Parathyroid adenoma (tissue), 2 donors: ENCODE results near the gene DDR1.

Experiments
- H2AFZ ChIP-seq: fragments of 300-600 bp; sonication (generic); one replicate; pipeline ENCODE4 v1.7.0; 2017; ENCODE audit warnings: antibody characterized with exemption, mild to moderate bottlenecking
- H3K27ac ChIP-seq: fragments of 300-600 bp; sonication (generic); one replicate; pipeline ENCODE4 v1.7.0; 2017
- H3K27me3 ChIP-seq: fragments of 300-600 bp; sonication (generic); one replicate; pipeline ENCODE4 v1.7.0; 2017; ENCODE audit warnings: low read length; ENCODE audit not compliant: control insufficient read depth, insufficient read depth
- H3K36me3 ChIP-seq: fragments of 300-600 bp; sonication (generic); one replicate; pipeline ENCODE4 v1.7.0; 2017; ENCODE audit warnings: low read length; ENCODE audit not compliant: control insufficient read depth, insufficient read depth
- H3K4me1 ChIP-seq: fragments of 300-600 bp; sonication (generic); one replicate; pipeline ENCODE4 v1.7.0; 2017; ENCODE audit warnings: control low read depth
- H3K4me2 ChIP-seq: fragments of 300-600 bp; sonication (generic); one replicate; pipeline ENCODE4 v1.7.0; 2017; ENCODE audit warnings: low read length
- H3K4me3 ChIP-seq: fragments of 300-600 bp; sonication (generic); one replicate; pipeline ENCODE4 v1.7.0; 2017; ENCODE audit warnings: low read depth, low read length
- H3K79me2 ChIP-seq: fragments of 300-600 bp; sonication (generic); one replicate; pipeline ENCODE4 v1.7.0; 2017; ENCODE audit warnings: control low read depth
- H3K9ac ChIP-seq: fragments of 300-600 bp; sonication (generic); one replicate; pipeline ENCODE4 v1.7.0; 2017; ENCODE audit warnings: mild to moderate bottlenecking
- H3K9me3 ChIP-seq: fragments of 300-600 bp; sonication (generic); one replicate; pipeline ENCODE4 v1.7.0; 2017; ENCODE audit warnings: low read length; ENCODE audit not compliant: control insufficient read depth
- TF ChIP-seq, protein P1 (sequence below): fragments of 300-600 bp; sonication (generic); IDR thresholded peaks from one replicate; pipeline ENCODE4 v1.7.0; 2017; ENCODE audit warnings: antibody characterized with exemption, mild to moderate bottlenecking
- donor health status: primary hyperparathyroidism.

The DDR1 gene

DNA sequence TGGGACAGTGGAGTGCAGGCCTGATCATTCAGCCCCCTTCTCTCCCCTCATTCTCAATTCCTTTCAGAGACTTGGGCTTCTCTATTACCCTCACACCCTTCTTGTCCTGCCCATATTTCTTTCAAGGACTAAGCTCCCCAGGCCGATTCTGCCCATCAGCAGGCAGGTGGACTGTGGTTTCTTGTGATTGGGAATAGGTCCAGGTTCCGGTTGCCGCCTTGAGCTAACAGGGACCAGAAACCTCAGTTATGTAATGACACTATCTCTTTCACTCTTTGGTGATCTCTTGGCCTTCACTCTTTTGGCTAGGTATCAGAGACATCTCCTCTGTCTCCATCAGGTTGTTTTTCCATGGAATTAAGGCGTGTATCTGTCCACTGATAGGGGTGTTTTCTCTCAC lies 62.9 kb downstream of the DDR1 start:
- H3K79me2 ChIP-seq: no peaks in the 10 kb centered on the region
- H3K9me3 ChIP-seq: no peaks in the 10 kb centered on the region
- TF ChIP-seq, protein P1, sequence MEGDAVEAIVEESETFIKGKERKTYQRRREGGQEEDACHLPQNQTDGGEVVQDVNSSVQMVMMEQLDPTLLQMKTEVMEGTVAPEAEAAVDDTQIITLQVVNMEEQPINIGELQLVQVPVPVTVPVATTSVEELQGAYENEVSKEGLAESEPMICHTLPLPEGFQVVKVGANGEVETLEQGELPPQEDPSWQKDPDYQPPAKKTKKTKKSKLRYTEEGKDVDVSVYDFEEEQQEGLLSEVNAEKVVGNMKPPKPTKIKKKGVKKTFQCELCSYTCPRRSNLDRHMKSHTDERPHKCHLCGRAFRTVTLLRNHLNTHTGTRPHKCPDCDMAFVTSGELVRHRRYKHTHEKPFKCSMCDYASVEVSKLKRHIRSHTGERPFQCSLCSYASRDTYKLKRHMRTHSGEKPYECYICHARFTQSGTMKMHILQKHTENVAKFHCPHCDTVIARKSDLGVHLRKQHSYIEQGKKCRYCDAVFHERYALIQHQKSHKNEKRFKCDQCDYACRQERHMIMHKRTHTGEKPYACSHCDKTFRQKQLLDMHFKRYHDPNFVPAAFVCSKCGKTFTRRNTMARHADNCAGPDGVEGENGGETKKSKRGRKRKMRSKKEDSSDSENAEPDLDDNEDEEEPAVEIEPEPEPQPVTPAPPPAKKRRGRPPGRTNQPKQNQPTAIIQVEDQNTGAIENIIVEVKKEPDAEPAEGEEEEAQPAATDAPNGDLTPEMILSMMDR: no peak
- H3K27me3 ChIP-seq: no peaks in the 10 kb centered on the region
- H3K4me2 ChIP-seq: no peak overlapping the region
- no peaks in the 10 kb centered on the region for H3K36me3 ChIP-seq
- no peak overlapping the region for H3K4me3 ChIP-seq
- H3K4me1 ChIP-seq: peaks cover 3% of the 10 kb centered on the region
- no peak overlapping the region for H3K27ac ChIP-seq
- H2AFZ ChIP-seq: no peak overlapping the region
- no peak overlapping the region for H3K9ac ChIP-seq

DNA sequence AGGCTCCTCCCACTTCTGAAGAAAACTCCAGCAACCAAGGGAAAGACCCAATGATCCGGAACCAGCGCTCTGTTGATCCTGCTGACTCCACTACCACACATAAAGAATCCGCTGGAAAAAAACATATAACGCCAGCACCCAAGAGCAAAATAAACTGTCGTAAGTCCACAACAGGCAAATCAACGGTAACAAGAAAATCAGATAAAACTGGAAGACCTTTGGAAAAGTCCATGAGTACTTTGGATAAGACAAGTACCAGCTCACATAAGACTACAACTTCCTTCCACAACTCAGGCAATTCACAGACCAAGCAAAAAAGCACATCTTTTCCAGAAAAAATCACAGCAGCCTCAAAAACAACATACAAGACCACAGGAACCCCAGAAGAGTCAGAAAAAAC lies 64.5 kb downstream of the DDR1 start:
- Histone ChIP-seq H3K4me1 (no peaks in the 10 kb centered on the region), H3K4me2 (no peak overlapping the region), H3K36me3 (no peaks in the 10 kb centered on the region), H3K79me2 (no peaks in the 10 kb centered on the region), H2AFZ (no peak overlapping the region), H3K27me3 (no peaks in the 10 kb centered on the region), H3K9ac (no peak overlapping the region), H3K27ac (no peak overlapping the region), H3K9me3 (no peaks in the 10 kb centered on the region), H3K4me3 (no peak overlapping the region)
- TF ChIP-seq, protein P1: no peak
